Memory B cell (primary cell): ENCODE data around the gene TEAD1.

Experiments
- ATAC-seq: fragments of 150-1000 bp; cut with Tn5 transposase; 2 replicates; pipeline ENCODE4 v1.10.0; 2021; ENCODE audit warnings: low read depth, mild to moderate bottlenecking, moderate library complexity
- DNase-seq, 2 donors: peaks; one replicate each; pipeline ENCODE4 v3.0.0; 2022; ENCODE audit warnings: low spot score in 2 of 2
- H3K27ac Mint-ChIP-seq: one replicate; pipeline ENCODE4 v1.8.0; 2022; ENCODE audit warnings: mild to moderate bottlenecking, moderate library complexity, mixed read lengths
- H3K27me3 Mint-ChIP-seq: one replicate; pipeline ENCODE4 v1.8.0; 2022; ENCODE audit warnings: mixed read lengths
- H3K36me3 Mint-ChIP-seq: one replicate; pipeline ENCODE4 v1.8.0; 2022; ENCODE audit warnings: mild to moderate bottlenecking, mixed read lengths
- H3K4me1 Mint-ChIP-seq: one replicate; pipeline ENCODE4 v1.8.0; 2022; ENCODE audit warnings: mixed read lengths
- H3K4me3 Mint-ChIP-seq: one replicate; pipeline ENCODE4 v1.8.0; 2022; ENCODE audit warnings: mild to moderate bottlenecking, moderate library complexity, mixed read lengths
- H3K9me3 Mint-ChIP-seq: one replicate; pipeline ENCODE4 v1.8.0; 2022; ENCODE audit warnings: mixed read lengths

The TEAD1 gene

GRCh38 chr11:12893787-12894672 is 219.8 kb downstream of the TEAD1 start:
- H3K27ac Mint-ChIP-seq, result no peak overlapping the region
- no peaks in the 10 kb centered on the region for H3K4me1 Mint-ChIP-seq
- no peaks in the 10 kb centered on the region for H3K36me3 Mint-ChIP-seq
- H3K4me3 Mint-ChIP-seq, result no peak overlapping the region
- no peaks in the 10 kb centered on the region for H3K9me3 Mint-ChIP-seq
- no peak for DNase-seq
- ATAC-seq, result no peak
- H3K27me3 Mint-ChIP-seq, result peaks cover 2% of the 10 kb centered on the region

GRCh38 chr11:12897390-12897789 is 223.2 kb downstream of the TEAD1 start:
- Mint-ChIP-seq H3K27ac (no peak overlapping the region), H3K4me3 (no peak overlapping the region), H3K36me3 (no peaks in the 10 kb centered on the region), H3K9me3 (no peaks in the 10 kb centered on the region), H3K27me3 (peaks cover 2% of the 10 kb centered on the region), H3K4me1 (no peaks in the 10 kb centered on the region)
- DNase-seq (no peak), ATAC-seq (no peak)

GRCh38 chr11:12897867-12898266 is 223.6 kb downstream of the TEAD1 start:
- H3K4me3 Mint-ChIP-seq, result no peak overlapping the region
- no peaks in the 10 kb centered on the region for H3K4me1 Mint-ChIP-seq
- H3K27me3 Mint-ChIP-seq, result peaks cover 2% of the 10 kb centered on the region
- no peak overlapping the region for H3K27ac Mint-ChIP-seq
- H3K9me3 Mint-ChIP-seq, result no peaks in the 10 kb centered on the region
- DNase-seq, result no peak
- ATAC-seq, result no peak
- no peaks in the 10 kb centered on the region for H3K36me3 Mint-ChIP-seq

GRCh38 chr11:12900496-12900895 is 226.3 kb downstream of the TEAD1 start:
- ATAC-seq, result no peak
- H3K36me3 Mint-ChIP-seq, result no peaks in the 10 kb centered on the region
- no peak overlapping the region for H3K27ac Mint-ChIP-seq
- no peaks in the 10 kb centered on the region for H3K9me3 Mint-ChIP-seq
- H3K4me1 Mint-ChIP-seq, result no peaks in the 10 kb centered on the region
- no peak overlapping the region for H3K4me3 Mint-ChIP-seq
- no peak for DNase-seq
- H3K27me3 Mint-ChIP-seq, result peaks cover 1% of the 10 kb centered on the region

- H3K36me3 Mint-ChIP-seq, result no peaks in the 10 kb centered on the region
- no peaks in the 10 kb centered on the region for H3K4me1 Mint-ChIP-seq
- H3K27ac Mint-ChIP-seq, result no peak overlapping the region
Observed at GRCh38 chr11:12901272-12901671, 227.1 kb downstream of the TEAD1 start.

GRCh38 chr11:12901874-12902481 is 227.8 kb downstream of the TEAD1 start:
- DNase-seq (no peak), ATAC-seq (no peak)
- no peaks in the 10 kb centered on the region for H3K4me1 Mint-ChIP-seq
- no peak overlapping the region for H3K27ac Mint-ChIP-seq
- H3K9me3 Mint-ChIP-seq, result no peaks in the 10 kb centered on the region
- no peak overlapping the region for H3K4me3 Mint-ChIP-seq
- peaks cover 2% of the 10 kb centered on the region for H3K27me3 Mint-ChIP-seq
- H3K36me3 Mint-ChIP-seq, result no peaks in the 10 kb centered on the region

More at GRCh38 chr11:12901272-12901671, 227.1 kb downstream of the TEAD1 start:
- Mint-ChIP-seq H3K9me3 (no peaks in the 10 kb centered on the region), H3K27me3 (peaks cover 1% of the 10 kb centered on the region), H3K4me3 (no peak overlapping the region)
- DNase-seq (no peak), ATAC-seq (no peak)

- Mint-ChIP-seq H3K36me3 (no peaks in the 10 kb centered on the region), H3K27ac (no peak overlapping the region), H3K4me3 (no peak overlapping the region), H3K4me1 (no peaks in the 10 kb centered on the region), H3K9me3 (no peaks in the 10 kb centered on the region), H3K27me3 (peaks cover 4% of the 10 kb centered on the region)
- DNase-seq, result no peak
- no peak for ATAC-seq
Observed at GRCh38 chr11:12902791-12903486, 228.7 kb downstream of the TEAD1 start.

- no peaks in the 10 kb centered on the region for H3K4me1 Mint-ChIP-seq
- no peaks in the 10 kb centered on the region for H3K36me3 Mint-ChIP-seq
- DNase-seq, result no peak
- H3K4me3 Mint-ChIP-seq, result no peak overlapping the region
- peaks cover 6% of the 10 kb centered on the region for H3K27me3 Mint-ChIP-seq
- no peaks in the 10 kb centered on the region for H3K9me3 Mint-ChIP-seq
- ATAC-seq, result no peak
- H3K27ac Mint-ChIP-seq, result no peak overlapping the region
Observed at GRCh38 chr11:12905435-12905834, 231.2 kb downstream of the TEAD1 start.

GRCh38 chr11:12906501-12906900 is 232.3 kb downstream of the TEAD1 start:
- no peaks in the 10 kb centered on the region for H3K9me3 Mint-ChIP-seq
- DNase-seq (no peak), ATAC-seq (no peak)
- no peak overlapping the region for H3K4me3 Mint-ChIP-seq
- no peaks in the 10 kb centered on the region for H3K4me1 Mint-ChIP-seq
- no peak overlapping the region for H3K27ac Mint-ChIP-seq
- H3K27me3 Mint-ChIP-seq, result peaks cover 6% of the 10 kb centered on the region
- H3K36me3 Mint-ChIP-seq, result no peaks in the 10 kb centered on the region

- H3K9me3 Mint-ChIP-seq, result no peaks in the 10 kb centered on the region
- ATAC-seq (no peak), DNase-seq (no peak)
- H3K27ac Mint-ChIP-seq, result no peak overlapping the region
- H3K4me3 Mint-ChIP-seq, result no peak overlapping the region
- peaks cover 5% of the 10 kb centered on the region for H3K27me3 Mint-ChIP-seq
- H3K4me1 Mint-ChIP-seq, result no peaks in the 10 kb centered on the region
- no peaks in the 10 kb centered on the region for H3K36me3 Mint-ChIP-seq
Observed at GRCh38 chr11:12909879-12910278, 235.7 kb downstream of the TEAD1 start.

GRCh38 chr11:12914400-12914912 is 240.2 kb downstream of the TEAD1 start:
- Mint-ChIP-seq H3K4me1 (no peaks in the 10 kb centered on the region), H3K36me3 (no peaks in the 10 kb centered on the region), H3K27me3 (peaks cover 6% of the 10 kb centered on the region), H3K27ac (no peak overlapping the region), H3K4me3 (no peak overlapping the region), H3K9me3 (no peaks in the 10 kb centered on the region)
- no peak for ATAC-seq
- DNase-seq, result no peak

GRCh38 chr11:12915093-12915492 is 240.9 kb downstream of the TEAD1 start:
- no peak for ATAC-seq
- peaks cover 6% of the 10 kb centered on the region for H3K27me3 Mint-ChIP-seq

GRCh38 chr11:12917822-12918221 is 243.6 kb downstream of the TEAD1 start:
- H3K4me1 Mint-ChIP-seq, result no peaks in the 10 kb centered on the region
- H3K36me3 Mint-ChIP-seq, result no peaks in the 10 kb centered on the region
- no peak for ATAC-seq
- no peak overlapping the region for H3K27ac Mint-ChIP-seq
- no peak for DNase-seq
- H3K4me3 Mint-ChIP-seq, result no peak overlapping the region
- H3K27me3 Mint-ChIP-seq, result peaks cover 7% of the 10 kb centered on the region
- no peaks in the 10 kb centered on the region for H3K9me3 Mint-ChIP-seq

More at GRCh38 chr11:12915093-12915492, 240.9 kb downstream of the TEAD1 start:
- Mint-ChIP-seq H3K9me3 (no peaks in the 10 kb centered on the region), H3K27ac (no peak overlapping the region), H3K4me1 (no peaks in the 10 kb centered on the region), H3K36me3 (no peaks in the 10 kb centered on the region), H3K4me3 (no peak overlapping the region)
- DNase-seq, result no peak

- no peaks in the 10 kb centered on the region for H3K9me3 Mint-ChIP-seq
- DNase-seq, result no peak
- H3K27ac Mint-ChIP-seq, result no peak overlapping the region
- no peaks in the 10 kb centered on the region for H3K4me1 Mint-ChIP-seq
- H3K4me3 Mint-ChIP-seq, result no peak overlapping the region
- H3K36me3 Mint-ChIP-seq, result no peaks in the 10 kb centered on the region
- ATAC-seq, result no peak
- peaks cover 7% of the 10 kb centered on the region for H3K27me3 Mint-ChIP-seq
Observed at GRCh38 chr11:12918667-12919066, 244.4 kb downstream of the TEAD1 start.
